Smooth muscle cell (in vitro differentiated cells): Measurements from ENCODE around the gene GPR151. TPM values are rescaled to one million over a fixed set of nuclear protein-coding genes. Genes with fewer than 3 reads are reported as not detected.

Experiments used
- DNase-seq: peaks from one replicate; lab custom pipeline; 2025; ENCODE audit not compliant: unreplicated experiment; lab: John Stamatoyannopoulos, UW
- H2AFZ ChIP-seq: fragments of 200-600 bp; sonication (generic); 2 replicates; pipeline ENCODE4 v1.6.0; 2016; ENCODE audit warnings: antibody characterized with exemption, low read depth, mild to moderate bottlenecking
- H3F3A ChIP-seq: fragments of 200-600 bp; sonication (generic); 2 replicates; pipeline ENCODE4 v1.6.0; 2017; ENCODE audit warnings: antibody characterized with exemption, low read depth
- H3K27ac ChIP-seq: fragments of 200-600 bp; sonication (generic); 2 replicates; pipeline ENCODE4 v1.5.1; 2016; ENCODE audit warnings: low read depth, mild to moderate bottlenecking
- H3K27me3 ChIP-seq: fragments of 200-600 bp; sonication (generic); 2 replicates; pipeline ENCODE4 v1.6.1; 2016; ENCODE audit warnings: low read depth, mild to moderate bottlenecking
- H3K36me3 ChIP-seq: fragments of 200-600 bp; sonication (generic); 2 replicates; pipeline ENCODE4 v1.5.1; 2016; ENCODE audit warnings: low read depth
- H3K4me1 ChIP-seq: fragments of 200-600 bp; sonication (generic); 2 replicates; pipeline ENCODE4 v1.5.1; 2016; ENCODE audit warnings: low read depth
- H3K4me2 ChIP-seq: fragments of 200-600 bp; sonication (generic); 2 replicates; pipeline ENCODE4 v1.6.0; 2016; ENCODE audit warnings: mild to moderate bottlenecking
- H3K4me3 ChIP-seq: fragments of 200-600 bp; sonication (generic); 2 replicates; pipeline ENCODE4 v1.5.1; 2016; ENCODE audit warnings: mild to moderate bottlenecking
- H3K79me2 ChIP-seq: fragments of 200-600 bp; sonication (generic); 2 replicates; pipeline ENCODE4 v1.6.0; 2016; ENCODE audit warnings: low read depth, mild to moderate bottlenecking
- H3K9ac ChIP-seq: fragments of 200-600 bp; sonication (generic); 2 replicates; pipeline ENCODE4 v1.6.0; 2016; ENCODE audit warnings: low read depth
- H3K9me3 ChIP-seq: fragments of 200-600 bp; sonication (generic); replicated peaks from 2 replicates; pipeline ENCODE4 v1.5.1; 2016; ENCODE audit warnings: low read depth
- H4K20me1 ChIP-seq: fragments of 200-600 bp; sonication (generic); 2 replicates; pipeline ENCODE4 v1.6.0; 2016; ENCODE audit warnings: low read depth
- CTCF ChIP-seq: fragments of 200-600 bp; sonication (generic); IDR thresholded peaks from 2 replicates; pipeline ENCODE4 v1.5.1; 2017; ENCODE audit warnings: borderline replicate concordance, mild to moderate bottlenecking, antibody characterized with exemption; ENCODE audit not compliant: insufficient read depth, poor library complexity, severe bottlenecking
- WGBS: methylation state at CpG from one replicate; pipeline ENCODE4 v1.1.7; 2016; ENCODE audit warnings: low lambda C conversion rate; 5-methylcytosine and 5-hydroxymethylcytosine counted together
- polyA plus RNA-seq: library from polyadenylated mRNA; unstranded; fragments of >200 nt; fragmentation: Nextera tagmentation; extraction: Ambion mirVana; gene quantifications from 2 replicates; pipeline ENCODE4 v1.2.1, GENCODE V29; 2016
- total RNA-seq: library from RNA; depleted of rRNA; stranded (reverse); fragments of >200 nt; gene quantifications from 2 replicates; pipeline ENCODE4 v1.2.3, GENCODE V29; 2014

Gene GPR151
- total and polyA plus RNA-seq, 2 experiments from 2014 or later, result not detected

GRCh38 chr5:146484714-146485391 is 31.1 kb downstream of the GPR151 start:
- Histone ChIP-seq H3K9ac (no peak overlapping the region), H4K20me1 (no peaks in the 10 kb centered on the region), H3K9me3 (no peaks in the 10 kb centered on the region), H3F3A (no peaks in the 10 kb centered on the region), H2AFZ (no peak overlapping the region), H3K4me3 (no peak overlapping the region), H3K79me2 (no peaks in the 10 kb centered on the region), H3K36me3 (peaks cover 44% of the 10 kb centered on the region), H3K4me2 (no peak overlapping the region), H3K27ac (no peak overlapping the region), H3K27me3 (no peaks in the 10 kb centered on the region), H3K4me1 (no peaks in the 10 kb centered on the region)
- no peak for DNase-seq
- TF ChIP-seq CTCF, result no peak

GRCh38 chr5:146482775-146483174 is 33.2 kb downstream of the GPR151 start:
- H3K4me3 ChIP-seq, result no peak overlapping the region
- no peak overlapping the region for H3K27ac ChIP-seq
- no peaks in the 10 kb centered on the region for H3K4me1 ChIP-seq
- H3K27me3 ChIP-seq, result no peaks in the 10 kb centered on the region
- no peaks in the 10 kb centered on the region for H3K9me3 ChIP-seq
- H3K79me2 ChIP-seq, result peaks cover 8% of the 10 kb centered on the region
- no peaks in the 10 kb centered on the region for H3F3A ChIP-seq
- no peak for DNase-seq
- H4K20me1 ChIP-seq, result peaks cover 14% of the 10 kb centered on the region
- no peak overlapping the region for H3K9ac ChIP-seq
- TF ChIP-seq CTCF, result no peak
- WGBS, result 90% methylated on average over 2 of the region's 2 CpGs
- H3K4me2 ChIP-seq, result no peak overlapping the region
- H2AFZ ChIP-seq, result no peak overlapping the region
- H3K36me3 ChIP-seq, result peaks cover 50% of the 10 kb centered on the region

- WGBS, result 92% methylated on average over 1 of the region's 1 CpG
- no peak for DNase-seq
- TF ChIP-seq CTCF, result no peak
- Histone ChIP-seq H3K9me3 (no peaks in the 10 kb centered on the region), H3K79me2 (peaks cover 11% of the 10 kb centered on the region), H3K27ac (no peak overlapping the region), H3K27me3 (no peaks in the 10 kb centered on the region), H3K9ac (no peak overlapping the region), H3F3A (no peaks in the 10 kb centered on the region), H3K4me1 (no peaks in the 10 kb centered on the region), H3K4me2 (no peak overlapping the region), H4K20me1 (peaks cover 27% of the 10 kb centered on the region), H3K4me3 (no peak overlapping the region), H3K36me3 (peaks cover 31% of the 10 kb centered on the region), H2AFZ (no peak overlapping the region)
Measured at GRCh38 chr5:146475906-146476305, 40.1 kb downstream of the GPR151 start.

- Histone ChIP-seq H3K27ac (no peak overlapping the region), H2AFZ (no peak overlapping the region), H3F3A (no peaks in the 10 kb centered on the region), H3K4me1 (no peaks in the 10 kb centered on the region), H3K4me2 (no peak overlapping the region), H3K27me3 (no peaks in the 10 kb centered on the region), H3K79me2 (peaks cover 11% of the 10 kb centered on the region), H3K9ac (no peak overlapping the region), H3K4me3 (no peak overlapping the region), H3K36me3 (peaks cover 36% of the 10 kb centered on the region), H3K9me3 (no peaks in the 10 kb centered on the region), H4K20me1 (peaks cover 27% of the 10 kb centered on the region)
- 91% methylated on average over 4 of the region's 4 CpGs for WGBS
- no peak for DNase-seq
- TF ChIP-seq CTCF, result peak; percentile 21
Measured at GRCh38 chr5:146475190-146475780, 40.7 kb downstream of the GPR151 start.
